ENCODE data around the gene ZNF701. TPM values are rescaled to one million over a fixed set of nuclear protein-coding genes. Genes with fewer than 3 reads are reported as not detected.

ZNF701 gene
- polyA plus RNA-seq, 1 donor: 23.3 TPM

DNA sequence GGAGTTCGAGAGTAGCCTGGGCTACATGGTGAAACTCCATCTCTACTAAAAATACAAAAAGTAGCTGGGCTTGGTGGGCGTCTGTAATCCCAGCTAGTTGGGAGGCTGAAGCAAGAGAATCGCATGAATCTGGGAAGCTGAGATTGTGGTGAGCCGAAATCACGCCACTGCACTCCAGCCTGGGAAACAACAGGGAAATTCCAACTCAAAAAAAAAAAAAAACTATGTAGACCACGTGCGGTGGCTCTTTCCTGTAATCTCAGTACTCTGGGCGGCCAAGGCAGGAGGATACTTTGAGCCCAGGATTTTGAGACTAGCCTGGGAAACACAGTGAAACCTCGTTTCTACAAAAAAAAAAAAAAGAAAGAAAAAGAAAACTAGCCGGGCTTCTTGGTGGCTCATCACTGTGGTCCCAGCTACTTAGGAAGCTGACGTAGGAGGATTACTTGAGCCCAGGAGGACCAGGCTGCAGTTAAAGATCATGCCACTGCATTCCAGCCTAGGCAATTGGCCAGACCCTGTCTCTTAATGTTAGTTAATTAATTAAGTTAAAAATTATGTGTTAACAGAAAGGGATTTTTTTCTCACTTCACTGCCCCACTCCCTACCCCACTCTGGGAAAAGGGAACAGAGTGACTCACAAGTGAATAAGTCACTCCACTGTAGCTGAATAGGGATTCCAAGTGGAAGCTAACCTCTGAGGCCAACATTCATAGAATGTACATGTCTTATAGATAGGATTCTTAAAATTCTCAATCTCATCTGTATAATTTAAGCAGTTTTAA is 65.9 kb downstream of the ZNF701 start:
- DNase-seq: no peak

Other genes starting within 250 kb of the ZNF701 start
- 14.9 TPM for gene ZNF610, start 234.0 kb upstream of the ZNF701 start, polyA plus RNA-seq (ENCODE audit: insufficient read length)
- 31.7 TPM for gene ZNF880, start 200.4 kb upstream of the ZNF701 start, polyA plus RNA-seq (ENCODE audit: insufficient read length)
- 63.3 TPM for gene ZNF528, start 172.4 kb upstream of the ZNF701 start, polyA plus RNA-seq (ENCODE audit: insufficient read length)
- 1.2 TPM for gene ZNF534, start 141.1 kb upstream of the ZNF701 start, polyA plus RNA-seq (ENCODE audit: insufficient read length)
- 7.9 TPM for gene ZNF578, start 116.7 kb upstream of the ZNF701 start, polyA plus RNA-seq (ENCODE audit: insufficient read length)
- 23.9 TPM for gene ZNF808, start 42.6 kb upstream of the ZNF701 start, polyA plus RNA-seq (ENCODE audit: insufficient read length)
- 146 TPM for gene ZNF83, start 68.1 kb downstream of the ZNF701 start, polyA plus RNA-seq (ENCODE audit: insufficient read length)
- gene ZNF611, start 164.8 kb downstream of the ZNF701 start, polyA plus RNA-seq (ENCODE audit: insufficient read length): 28.7 TPM
- gene ZNF600, start 216.5 kb downstream of the ZNF701 start, polyA plus RNA-seq (ENCODE audit: insufficient read length): 9.2 TPM

Measured in left kidney (tissue), 2 donors.